ENCODE measurements around the gene ELMOD3. TPM values are rescaled to one million over a fixed set of nuclear protein-coding genes. Genes with fewer than 3 reads are reported as not detected.

The ELMOD3 gene
- total and polyA plus RNA-seq, 2 experiments from 2014 or later, result 15.3 to 23.8 TPM

DNA sequence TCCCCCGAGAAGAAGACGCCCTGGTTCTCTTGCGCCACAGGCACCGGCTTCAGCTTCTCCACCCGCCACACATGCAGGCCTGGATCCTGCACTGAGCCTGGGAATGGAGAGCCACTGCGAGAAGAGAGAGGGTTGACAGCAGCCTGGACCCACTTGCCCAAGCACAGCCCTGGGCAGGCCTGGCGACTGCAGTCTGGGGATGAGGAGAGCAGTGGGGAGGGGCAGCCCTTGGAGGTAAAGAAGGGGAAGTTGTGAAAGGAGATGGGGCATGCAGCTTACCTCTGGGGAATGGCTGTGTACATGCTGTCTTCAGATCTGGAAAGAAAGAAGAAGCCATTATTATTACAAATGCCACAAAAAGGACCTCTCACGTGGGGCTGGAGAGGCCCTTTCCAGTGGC lies 47.3 kb downstream of the ELMOD3 start:
- H3F3A ChIP-seq (ENCODE audit: insufficient read depth), result peaks cover 17% of the 10 kb centered on the region
- 97 to 98% methylated on average over 8 of the region's 8 CpGs for WGBS, 2 experiments (ENCODE audit: low coverage in 1 of 2, low lambda C conversion rate in 2 of 2, missing lambda C conversion rate in 2 of 2)
- H2AFZ ChIP-seq, result no peak overlapping the region
- no peak for TF ChIP-seq EZH2 (IDR thresholded peaks at IDR 0.05; ENCODE audit: insufficient read depth, poor library complexity, severe bottlenecking)
- no peak overlapping the region for H3K9ac ChIP-seq
- H3K4me3 ChIP-seq, result no peak overlapping the region
- in situ Hi-C loops (cut with MboI), result no loop called here
- H3K27me3 ChIP-seq (replicated peaks; ENCODE audit: insufficient read depth), result no peaks in the 10 kb centered on the region
- H3K9me3 ChIP-seq (ENCODE audit: low read depth), result no peaks in the 10 kb centered on the region
- H3K4me1 ChIP-seq (ENCODE audit: insufficient read depth), result peaks cover 13% of the 10 kb centered on the region
- no peaks in the 10 kb centered on the region for H4K20me1 ChIP-seq (ENCODE audit: insufficient read depth)
- no peak overlapping the region for H3K27ac ChIP-seq
- no peaks in the 10 kb centered on the region for H3K9me2 ChIP-seq (ENCODE audit: insufficient read depth)
- peaks cover 32% of the 10 kb centered on the region for H3K79me2 ChIP-seq (ENCODE audit: insufficient read depth)
- H3K4me2 ChIP-seq (ENCODE audit: unreplicated experiment), result no peak overlapping the region
- no peak for DNase-seq
- H3K36me3 ChIP-seq (ENCODE audit: low read depth), result 0 out of 2 replicates have a peak, but pooled peaks cover 3% of the 10 kb centered on the region

DNA sequence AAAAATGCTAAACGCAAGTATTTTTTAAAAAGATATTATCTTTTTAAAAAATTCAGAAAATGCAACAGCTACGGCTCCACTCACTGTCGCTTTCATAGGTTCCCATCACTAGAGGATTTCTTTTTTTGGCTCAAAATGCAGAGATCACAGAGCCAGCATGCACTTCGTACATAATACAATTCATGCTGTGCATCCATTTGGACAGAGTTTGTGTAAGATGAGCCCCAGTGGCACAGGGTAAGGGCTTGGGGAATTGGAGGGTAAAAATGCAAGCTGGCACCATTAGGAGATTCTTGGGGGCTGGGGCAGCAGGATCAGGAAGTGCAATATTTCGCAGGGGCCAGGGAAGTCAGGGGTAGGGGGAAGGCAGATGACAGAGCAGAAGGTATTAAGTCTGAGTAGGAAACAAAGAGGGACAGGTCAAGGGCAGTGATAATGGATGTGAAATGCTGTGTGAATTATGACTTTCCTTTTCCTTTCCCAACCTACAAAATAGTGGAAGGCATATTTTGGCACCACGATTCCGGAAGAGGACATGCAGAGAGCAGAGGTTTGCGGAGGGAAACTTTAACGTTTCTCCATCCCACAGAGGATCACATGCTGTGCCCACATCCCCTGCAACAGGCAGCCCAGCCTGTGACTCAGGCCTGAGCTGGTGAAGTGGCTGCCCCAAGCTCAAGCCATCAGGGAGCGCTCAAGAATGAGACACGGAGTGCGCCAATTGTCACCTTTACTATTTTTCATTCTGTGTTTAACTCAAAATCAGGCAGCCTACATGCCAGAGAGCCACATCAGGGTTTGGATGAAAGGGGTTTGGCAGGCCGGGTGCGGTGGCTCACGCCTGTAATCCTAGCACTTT lies 50.9 kb downstream of the ELMOD3 start:
- peaks cover 17% of the 10 kb centered on the region for H3F3A ChIP-seq (ENCODE audit: insufficient read depth)
- no peaks in the 10 kb centered on the region for H3K9me3 ChIP-seq (ENCODE audit: low read depth)
- TF ChIP-seq EZH2 (IDR thresholded peaks at IDR 0.05; ENCODE audit: insufficient read depth, poor library complexity, severe bottlenecking) (no peak), EZH2phosphoT487 (IDR thresholded peaks at IDR 0.05; ENCODE audit: insufficient read depth, low read depth) (no peak)
- peak overlapping the region; percentile 45; the same call in 1 of the 2 replicates for H2AFZ ChIP-seq
- peak overlapping the region; percentile 73 for H3K27ac ChIP-seq
- in situ Hi-C loops (cut with MboI), result no loop called here
- 24 to 31% methylated on average over 15 of the region's 15 CpGs for WGBS, 2 experiments (ENCODE audit: low coverage in 1 of 2, low lambda C conversion rate in 2 of 2, missing lambda C conversion rate in 2 of 2)
- no peaks in the 10 kb centered on the region for H3K27me3 ChIP-seq (replicated peaks; ENCODE audit: insufficient read depth)
- peaks cover 29% of the 10 kb centered on the region for H3K4me1 ChIP-seq (ENCODE audit: insufficient read depth)
- peak overlapping the region; percentile 51 for H3K4me3 ChIP-seq
- H4K20me1 ChIP-seq (ENCODE audit: insufficient read depth), result no peaks in the 10 kb centered on the region
- H3K79me2 ChIP-seq (ENCODE audit: insufficient read depth), result peaks cover 65% of the 10 kb centered on the region
- DNase-seq, result peak; percentile 90
- H3K36me3 ChIP-seq (ENCODE audit: low read depth), result no peaks in the 10 kb centered on the region
- peak overlapping the region; percentile 67 for H3K4me2 ChIP-seq (ENCODE audit: unreplicated experiment)
- peak overlapping the region; percentile 63 for H3K9ac ChIP-seq
- H3K9me2 ChIP-seq (ENCODE audit: insufficient read depth), result no peaks in the 10 kb centered on the region

DNA sequence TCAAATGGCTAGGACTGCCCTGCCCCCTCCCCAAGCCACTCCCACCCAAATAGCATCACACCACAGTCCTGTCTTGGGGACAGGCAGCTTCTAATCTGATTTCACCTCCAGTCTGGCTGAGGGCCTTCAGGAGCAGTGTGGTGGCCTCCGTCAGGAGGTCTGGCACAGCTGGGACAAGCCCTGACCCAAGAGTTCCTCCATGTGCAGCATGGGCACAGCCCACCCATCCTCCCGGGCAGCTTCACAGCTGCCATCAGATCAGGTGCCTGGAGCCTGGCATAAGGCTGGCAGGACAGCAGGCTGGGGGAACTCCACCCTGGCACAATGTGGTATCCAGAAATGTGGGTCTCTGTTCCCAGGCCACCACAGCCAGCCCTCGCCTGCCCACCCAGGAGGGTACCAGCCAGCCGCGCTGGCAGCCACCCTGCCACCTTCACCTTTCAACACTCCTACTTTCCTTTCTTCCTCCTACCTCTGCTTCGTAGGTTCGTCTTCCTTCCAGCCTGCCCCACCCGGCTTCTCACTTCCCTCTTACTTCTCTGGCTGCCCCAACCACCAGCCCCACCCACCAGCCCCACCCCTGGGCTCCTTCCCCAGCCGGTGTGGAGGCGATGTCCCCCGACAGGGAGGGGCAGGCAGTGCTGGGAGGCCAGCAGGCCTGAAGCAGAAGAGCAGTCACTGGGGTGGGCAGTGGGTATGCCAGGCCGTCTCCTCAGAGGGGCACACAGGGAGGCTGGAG lies 55.4 kb downstream of the ELMOD3 start, which contains the start of gene CAPG:
TSS of gene CAPG (minus strand) at position 522 of the 739 bp plus-strand sequence. CDS start 8,221 bp downstream, outside the sequence.
- peak within 1 kb of the TSS; percentile 69 for H3K27ac ChIP-seq
- peaks cover 23% of the 10 kb centered on the region for H3F3A ChIP-seq (ENCODE audit: insufficient read depth)
- peak within 1 kb of the TSS; percentile 44 for H3K4me3 ChIP-seq
- TF ChIP-seq EZH2 (IDR thresholded peaks at IDR 0.05; ENCODE audit: insufficient read depth, poor library complexity, severe bottlenecking) (no peak), EZH2phosphoT487 (IDR thresholded peaks at IDR 0.05; ENCODE audit: insufficient read depth, low read depth) (no peak)
- H3K36me3 ChIP-seq (ENCODE audit: low read depth), result no peaks in the 10 kb centered on the region
- H3K4me1 ChIP-seq (ENCODE audit: insufficient read depth), result peaks cover 45% of the 10 kb centered on the region
- H2AFZ ChIP-seq, result peak within 1 kb of the TSS; percentile 22
- H4K20me1 ChIP-seq (ENCODE audit: insufficient read depth), result no peaks in the 10 kb centered on the region
- H3K79me2 ChIP-seq (ENCODE audit: insufficient read depth), result peaks cover 65% of the 10 kb centered on the region
- no peaks in the 10 kb centered on the region for H3K9me3 ChIP-seq (ENCODE audit: low read depth)
- WGBS, 2 experiments (ENCODE audit: low coverage in 1 of 2, low lambda C conversion rate in 2 of 2, missing lambda C conversion rate in 2 of 2), result 22 to 29% methylated on average over 10 to 12 of the region's 12 CpGs
- H3K27me3 ChIP-seq (replicated peaks; ENCODE audit: insufficient read depth), result no peaks in the 10 kb centered on the region
- H3K9ac ChIP-seq, result peak within 1 kb of the TSS; percentile 64
- no peaks in the 10 kb centered on the region for H3K9me2 ChIP-seq (ENCODE audit: insufficient read depth)
- peak; percentile 57 for DNase-seq
- H3K4me2 ChIP-seq (ENCODE audit: unreplicated experiment), result peak within 1 kb of the TSS; percentile 67
- in situ Hi-C loops (cut with MboI), result no loop called here

DNA sequence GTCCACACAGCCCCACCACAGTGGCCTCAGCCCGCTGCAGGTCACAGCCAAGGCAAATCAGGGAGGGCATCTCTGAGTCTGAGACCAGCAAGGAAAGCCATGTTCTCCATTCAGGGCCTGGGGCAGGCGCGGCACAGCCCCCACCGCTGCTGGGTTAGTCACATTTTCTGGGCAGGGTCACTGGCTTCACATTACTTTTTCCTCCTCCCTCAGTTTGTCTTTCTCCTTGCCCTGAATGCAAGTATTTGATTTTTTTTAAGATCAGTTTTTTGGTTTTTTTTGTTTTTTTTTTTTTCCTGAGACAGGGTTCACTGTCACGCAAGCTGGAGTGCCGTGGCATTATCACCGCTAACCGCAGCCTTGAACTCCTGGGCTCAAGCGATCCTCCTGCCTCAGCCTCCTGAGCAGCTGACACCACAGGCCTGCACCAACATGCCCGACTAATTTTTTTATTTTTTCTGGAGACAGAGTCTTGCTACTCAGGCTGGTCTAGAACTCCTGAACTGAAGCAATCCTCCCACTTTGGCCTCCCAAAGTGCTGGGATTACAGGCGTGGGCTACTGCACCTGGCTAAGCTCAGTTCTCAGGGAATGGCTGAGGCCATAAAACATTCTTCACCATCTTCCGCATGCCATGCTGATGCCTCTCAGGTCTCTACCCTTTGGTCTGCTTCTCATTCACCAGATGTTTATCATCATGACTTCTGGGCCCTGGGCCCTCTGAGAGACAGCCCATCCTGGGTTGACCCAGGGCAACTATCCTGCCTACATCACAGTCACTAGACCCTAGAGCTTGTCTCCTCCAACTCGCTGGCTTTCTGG lies 56.2 kb downstream of the ELMOD3 start:
- Histone ChIP-seq H3K9me3 (ENCODE audit: low read depth) (no peaks in the 10 kb centered on the region), H3K4me1 (ENCODE audit: insufficient read depth) (peaks cover 40% of the 10 kb centered on the region), H3F3A (ENCODE audit: insufficient read depth) (peaks cover 18% of the 10 kb centered on the region), H2AFZ (peak overlapping the region; percentile 22), H3K27me3 (replicated peaks; ENCODE audit: insufficient read depth) (no peaks in the 10 kb centered on the region), H3K27ac (peak overlapping the region; percentile 69), H4K20me1 (ENCODE audit: insufficient read depth) (no peaks in the 10 kb centered on the region), H3K4me3 (peak overlapping the region; percentile 44), H3K79me2 (ENCODE audit: insufficient read depth) (peaks cover 65% of the 10 kb centered on the region), H3K9me2 (ENCODE audit: insufficient read depth) (no peaks in the 10 kb centered on the region), H3K36me3 (ENCODE audit: low read depth) (no peaks in the 10 kb centered on the region), H3K4me2 (ENCODE audit: unreplicated experiment) (peak overlapping the region; percentile 67), H3K9ac (peak overlapping the region; percentile 64)
- no peak for TF ChIP-seq EZH2phosphoT487 (IDR thresholded peaks at IDR 0.05; ENCODE audit: insufficient read depth, low read depth)
- TF ChIP-seq EZH2 (IDR thresholded peaks at IDR 0.05; ENCODE audit: insufficient read depth, poor library complexity, severe bottlenecking), result no peak
- WGBS, 2 experiments (ENCODE audit: low coverage in 1 of 2, low lambda C conversion rate in 2 of 2, missing lambda C conversion rate in 2 of 2), result 10 to 20% methylated on average over 13 of the region's 13 CpGs
- peak; percentile 72 for DNase-seq
- in situ Hi-C loops (cut with MboI), result no loop called here

Data from GM23248 (cell line).